K562 (cell line): ENCODE measurements around the gene AQP1.

ENCODE experiments used
- EZH2 ChIP-seq: IDR thresholded peaks from 2 replicates; pipeline ENCODE4 v1.6.1; 2012; ENCODE audit warnings: low read depth, mild to moderate bottlenecking, inconsistent platforms, low read length, borderline replicate concordance
- LEF1 ChIP-seq: fragments of 450-650 bp; IDR thresholded peaks from 2 replicates; pipeline ENCODE4 v1.6.1; 2016; ENCODE audit warnings: mild to moderate bottlenecking
- MEF2D ChIP-seq: conservative IDR thresholded peaks from 2 replicates; pipeline ENCODE4 v1.6.1; 2016; ENCODE audit warnings: low read depth, missing genetic modification characterization, missing compliant biosample characterization
- PHB ChIP-seq: fragments of 250-450 bp; sonication (Bioruptor Pico); IDR thresholded peaks from 2 replicates; pipeline ENCODE4 v1.5.0; 2021
- POLR2A ChIP-seq: fragments of 450-650 bp; conservative IDR thresholded peaks from 2 replicates; pipeline ENCODE4 v1.6.1; 2016
- POLR2AphosphoS5 ChIP-seq: IDR thresholded peaks from 2 replicates; pipeline ENCODE4 v1.6.1; 2011; ENCODE audit warnings: mild to moderate bottlenecking, low read depth, low read length, moderate library complexity; ENCODE audit not compliant: control insufficient read depth, insufficient read depth
- ZNF253 ChIP-seq: fragments of 250-450 bp; sonication (Bioruptor Pico); conservative IDR thresholded peaks from 2 replicates; pipeline ENCODE4 v1.6.1; 2021; ENCODE audit warnings: mild to moderate bottlenecking
- ZSCAN32 ChIP-seq: fragments of 450-650 bp; formaldehyde crosslinking; IDR thresholded peaks from 2 replicates; pipeline ENCODE4 v1.4.0; 2020; ENCODE audit warnings: mild to moderate bottlenecking, moderate library complexity
- TF ChIP-seq, protein P1 (sequence below), 3 experiments: IDR thresholded peaks in 2 of 3; conservative IDR thresholded peaks in 1 of 3; 2 replicates each; pipeline ENCODE4 v1.5.1; 2011 to 2012; ENCODE audit warnings: low read length in 3 of 3, mild to moderate bottlenecking in 3 of 3, control low read depth in 2 of 3, improper control_type of control experiment in 1 of 3, inconsistent platforms in 1 of 3, low read depth in 1 of 3, mixed read lengths in 1 of 3, moderate library complexity in 1 of 3; ENCODE audit not compliant: insufficient read depth in 2 of 3
- TF ChIP-seq, protein P2 (sequence below), 2 experiments: fragments of 450-650 bp in 1 of 2; IDR thresholded peaks; 2 replicates each; pipeline ENCODE4 v1.6.1; 2011 to 2017; ENCODE audit warnings: low read depth in 2 of 2, antibody characterized with exemption in 1 of 2, borderline replicate concordance in 1 of 2, low read length in 1 of 2, mild to moderate bottlenecking in 1 of 2, mixed read lengths in 1 of 2; ENCODE audit not compliant: control insufficient read depth in 1 of 2
- TF ChIP-seq, protein P3 (sequence below), 2 experiments: fragments of 450-650 bp in 1 of 2; sonication (generic) in 1 of 2; formaldehyde crosslinking in 1 of 2; IDR thresholded peaks; 2 replicates each; pipeline versions ENCODE4 v1.7.1 to v1.9.0; 2016 to 2022; ENCODE audit warnings: inconsistent platforms in 1 of 2, mild to moderate bottlenecking in 1 of 2, missing genetic modification reagents in 1 of 2
- TF ChIP-seq, protein P4 (sequence below): fragments of 450-650 bp; IDR thresholded peaks from 2 replicates; pipeline ENCODE4 v1.6.1; 2018; ENCODE audit not compliant: partially characterized antibody
- TF ChIP-seq, protein P5 (sequence below): fragments of 450-650 bp; formaldehyde crosslinking; IDR thresholded peaks from 2 replicates; pipeline ENCODE4 v1.4.0; 2020; ENCODE audit warnings: mild to moderate bottlenecking, moderate library complexity

DNA sequence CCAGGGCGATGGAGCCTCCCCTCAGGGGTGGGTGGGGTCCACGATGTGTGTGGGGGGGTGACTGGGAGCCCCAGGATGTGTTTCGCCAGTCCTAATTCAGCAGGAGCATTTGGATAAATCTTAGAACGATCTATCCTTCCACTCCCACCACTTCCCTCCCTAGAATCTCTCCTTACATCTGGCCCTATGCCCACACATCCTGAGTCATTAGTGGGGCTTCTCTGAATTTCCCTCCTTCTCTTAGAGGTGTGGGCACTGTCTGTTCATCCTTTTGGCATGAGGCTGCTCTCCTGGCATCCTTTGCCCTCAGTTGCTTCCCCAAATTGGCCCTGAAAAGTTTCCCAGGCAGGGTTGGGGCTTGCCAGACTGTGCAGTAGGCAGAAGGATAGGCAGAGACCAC lies 53.7 kb downstream of the AQP1 start:
- TF ChIP-seq, protein P1, sequence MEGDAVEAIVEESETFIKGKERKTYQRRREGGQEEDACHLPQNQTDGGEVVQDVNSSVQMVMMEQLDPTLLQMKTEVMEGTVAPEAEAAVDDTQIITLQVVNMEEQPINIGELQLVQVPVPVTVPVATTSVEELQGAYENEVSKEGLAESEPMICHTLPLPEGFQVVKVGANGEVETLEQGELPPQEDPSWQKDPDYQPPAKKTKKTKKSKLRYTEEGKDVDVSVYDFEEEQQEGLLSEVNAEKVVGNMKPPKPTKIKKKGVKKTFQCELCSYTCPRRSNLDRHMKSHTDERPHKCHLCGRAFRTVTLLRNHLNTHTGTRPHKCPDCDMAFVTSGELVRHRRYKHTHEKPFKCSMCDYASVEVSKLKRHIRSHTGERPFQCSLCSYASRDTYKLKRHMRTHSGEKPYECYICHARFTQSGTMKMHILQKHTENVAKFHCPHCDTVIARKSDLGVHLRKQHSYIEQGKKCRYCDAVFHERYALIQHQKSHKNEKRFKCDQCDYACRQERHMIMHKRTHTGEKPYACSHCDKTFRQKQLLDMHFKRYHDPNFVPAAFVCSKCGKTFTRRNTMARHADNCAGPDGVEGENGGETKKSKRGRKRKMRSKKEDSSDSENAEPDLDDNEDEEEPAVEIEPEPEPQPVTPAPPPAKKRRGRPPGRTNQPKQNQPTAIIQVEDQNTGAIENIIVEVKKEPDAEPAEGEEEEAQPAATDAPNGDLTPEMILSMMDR (IDR thresholded peaks at IDR 0.05 in 2 of 3, conservative IDR thresholded peaks at IDR 0.05 in 1 of 3; ENCODE audit: insufficient read depth in 2 of 3, low read depth in 1 of 3, low read length in 3 of 3): no peak
- TF ChIP-seq POLR2AphosphoS5 (no peak), ZSCAN32 (CRISPR knock-in tag) (no peak), LEF1 (no peak), ZNF253 (CRISPR knock-in tag) (no peak), MEF2D (tag) (no peak), PHB (CRISPR knock-in tag) (no peak), POLR2A (no peak), EZH2 (no peak)
- TF ChIP-seq, protein P2, sequence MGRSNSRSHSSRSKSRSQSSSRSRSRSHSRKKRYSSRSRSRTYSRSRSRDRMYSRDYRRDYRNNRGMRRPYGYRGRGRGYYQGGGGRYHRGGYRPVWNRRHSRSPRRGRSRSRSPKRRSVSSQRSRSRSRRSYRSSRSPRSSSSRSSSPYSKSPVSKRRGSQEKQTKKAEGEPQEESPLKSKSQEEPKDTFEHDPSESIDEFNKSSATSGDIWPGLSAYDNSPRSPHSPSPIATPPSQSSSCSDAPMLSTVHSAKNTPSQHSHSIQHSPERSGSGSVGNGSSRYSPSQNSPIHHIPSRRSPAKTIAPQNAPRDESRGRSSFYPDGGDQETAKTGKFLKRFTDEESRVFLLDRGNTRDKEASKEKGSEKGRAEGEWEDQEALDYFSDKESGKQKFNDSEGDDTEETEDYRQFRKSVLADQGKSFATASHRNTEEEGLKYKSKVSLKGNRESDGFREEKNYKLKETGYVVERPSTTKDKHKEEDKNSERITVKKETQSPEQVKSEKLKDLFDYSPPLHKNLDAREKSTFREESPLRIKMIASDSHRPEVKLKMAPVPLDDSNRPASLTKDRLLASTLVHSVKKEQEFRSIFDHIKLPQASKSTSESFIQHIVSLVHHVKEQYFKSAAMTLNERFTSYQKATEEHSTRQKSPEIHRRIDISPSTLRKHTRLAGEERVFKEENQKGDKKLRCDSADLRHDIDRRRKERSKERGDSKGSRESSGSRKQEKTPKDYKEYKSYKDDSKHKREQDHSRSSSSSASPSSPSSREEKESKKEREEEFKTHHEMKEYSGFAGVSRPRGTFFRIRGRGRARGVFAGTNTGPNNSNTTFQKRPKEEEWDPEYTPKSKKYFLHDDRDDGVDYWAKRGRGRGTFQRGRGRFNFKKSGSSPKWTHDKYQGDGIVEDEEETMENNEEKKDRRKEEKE (IDR thresholded peaks at IDR 0.05; ENCODE audit: borderline replicate concordance in 1 of 2, control insufficient read depth in 1 of 2, low read depth in 2 of 2, low read length in 1 of 2): no peak
- TF ChIP-seq, protein P3, sequence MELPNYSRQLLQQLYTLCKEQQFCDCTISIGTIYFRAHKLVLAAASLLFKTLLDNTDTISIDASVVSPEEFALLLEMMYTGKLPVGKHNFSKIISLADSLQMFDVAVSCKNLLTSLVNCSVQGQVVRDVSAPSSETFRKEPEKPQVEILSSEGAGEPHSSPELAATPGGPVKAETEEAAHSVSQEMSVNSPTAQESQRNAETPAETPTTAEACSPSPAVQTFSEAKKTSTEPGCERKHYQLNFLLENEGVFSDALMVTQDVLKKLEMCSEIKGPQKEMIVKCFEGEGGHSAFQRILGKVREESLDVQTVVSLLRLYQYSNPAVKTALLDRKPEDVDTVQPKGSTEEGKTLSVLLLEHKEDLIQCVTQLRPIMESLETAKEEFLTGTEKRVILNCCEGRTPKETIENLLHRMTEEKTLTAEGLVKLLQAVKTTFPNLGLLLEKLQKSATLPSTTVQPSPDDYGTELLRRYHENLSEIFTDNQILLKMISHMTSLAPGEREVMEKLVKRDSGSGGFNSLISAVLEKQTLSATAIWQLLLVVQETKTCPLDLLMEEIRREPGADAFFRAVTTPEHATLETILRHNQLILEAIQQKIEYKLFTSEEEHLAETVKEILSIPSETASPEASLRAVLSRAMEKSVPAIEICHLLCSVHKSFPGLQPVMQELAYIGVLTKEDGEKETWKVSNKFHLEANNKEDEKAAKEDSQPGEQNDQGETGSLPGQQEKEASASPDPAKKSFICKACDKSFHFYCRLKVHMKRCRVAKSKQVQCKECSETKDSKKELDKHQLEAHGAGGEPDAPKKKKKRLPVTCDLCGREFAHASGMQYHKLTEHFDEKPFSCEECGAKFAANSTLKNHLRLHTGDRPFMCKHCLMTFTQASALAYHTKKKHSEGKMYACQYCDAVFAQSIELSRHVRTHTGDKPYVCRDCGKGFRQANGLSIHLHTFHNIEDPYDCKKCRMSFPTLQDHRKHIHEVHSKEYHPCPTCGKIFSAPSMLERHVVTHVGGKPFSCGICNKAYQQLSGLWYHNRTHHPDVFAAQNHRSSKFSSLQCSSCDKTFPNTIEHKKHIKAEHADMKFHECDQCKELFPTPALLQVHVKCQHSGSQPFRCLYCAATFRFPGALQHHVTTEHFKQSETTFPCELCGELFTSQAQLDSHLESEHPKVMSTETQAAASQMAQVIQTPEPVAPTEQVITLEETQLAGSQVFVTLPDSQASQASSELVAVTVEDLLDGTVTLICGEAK (IDR thresholded peaks at IDR 0.05): no peak
- TF ChIP-seq, protein P3 (CRISPR knock-in tag; IDR thresholded peaks at IDR 0.05): no peak
- TF ChIP-seq, protein P4, sequence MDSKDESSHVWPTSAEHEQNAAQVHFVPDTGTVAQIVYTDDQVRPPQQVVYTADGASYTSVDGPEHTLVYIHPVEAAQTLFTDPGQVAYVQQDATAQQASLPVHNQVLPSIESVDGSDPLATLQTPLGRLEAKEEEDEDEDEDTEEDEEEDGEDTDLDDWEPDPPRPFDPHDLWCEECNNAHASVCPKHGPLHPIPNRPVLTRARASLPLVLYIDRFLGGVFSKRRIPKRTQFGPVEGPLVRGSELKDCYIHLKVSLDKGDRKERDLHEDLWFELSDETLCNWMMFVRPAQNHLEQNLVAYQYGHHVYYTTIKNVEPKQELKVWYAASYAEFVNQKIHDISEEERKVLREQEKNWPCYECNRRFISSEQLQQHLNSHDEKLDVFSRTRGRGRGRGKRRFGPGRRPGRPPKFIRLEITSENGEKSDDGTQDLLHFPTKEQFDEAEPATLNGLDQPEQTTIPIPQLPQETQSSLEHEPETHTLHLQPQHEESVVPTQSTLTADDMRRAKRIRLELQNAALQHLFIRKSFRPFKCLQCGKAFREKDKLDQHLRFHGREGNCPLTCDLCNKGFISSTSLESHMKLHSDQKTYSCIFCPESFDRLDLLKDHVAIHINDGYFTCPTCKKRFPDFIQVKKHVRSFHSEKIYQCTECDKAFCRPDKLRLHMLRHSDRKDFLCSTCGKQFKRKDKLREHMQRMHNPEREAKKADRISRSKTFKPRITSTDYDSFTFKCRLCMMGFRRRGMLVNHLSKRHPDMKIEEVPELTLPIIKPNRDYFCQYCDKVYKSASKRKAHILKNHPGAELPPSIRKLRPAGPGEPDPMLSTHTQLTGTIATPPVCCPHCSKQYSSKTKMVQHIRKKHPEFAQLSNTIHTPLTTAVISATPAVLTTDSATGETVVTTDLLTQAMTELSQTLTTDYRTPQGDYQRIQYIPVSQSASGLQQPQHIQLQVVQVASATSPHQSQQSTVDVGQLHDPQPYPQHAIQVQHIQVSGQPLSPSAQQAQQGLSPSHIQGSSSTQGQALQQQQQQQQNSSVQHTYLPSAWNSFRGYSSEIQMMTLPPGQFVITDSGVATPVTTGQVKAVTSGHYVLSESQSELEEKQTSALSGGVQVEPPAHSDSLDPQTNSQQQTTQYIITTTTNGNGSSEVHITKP: no peak
- TF ChIP-seq, protein P5, sequence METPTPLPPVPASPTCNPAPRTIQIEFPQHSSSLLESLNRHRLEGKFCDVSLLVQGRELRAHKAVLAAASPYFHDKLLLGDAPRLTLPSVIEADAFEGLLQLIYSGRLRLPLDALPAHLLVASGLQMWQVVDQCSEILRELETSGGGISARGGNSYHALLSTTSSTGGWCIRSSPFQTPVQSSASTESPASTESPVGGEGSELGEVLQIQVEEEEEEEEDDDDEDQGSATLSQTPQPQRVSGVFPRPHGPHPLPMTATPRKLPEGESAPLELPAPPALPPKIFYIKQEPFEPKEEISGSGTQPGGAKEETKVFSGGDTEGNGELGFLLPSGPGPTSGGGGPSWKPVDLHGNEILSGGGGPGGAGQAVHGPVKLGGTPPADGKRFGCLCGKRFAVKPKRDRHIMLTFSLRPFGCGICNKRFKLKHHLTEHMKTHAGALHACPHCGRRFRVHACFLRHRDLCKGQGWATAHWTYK: no peak
